ENCODE measurements around the gene TRAF3IP1. TPM values are rescaled to one million over a fixed set of nuclear protein-coding genes. Genes with fewer than 3 reads are reported as not detected.

Gene TRAF3IP1
- total and polyA plus RNA-seq, 2 of the 13 experiments (the other 11 are each of a cell fraction or from before 2014, with no cell fraction given): 4.1 to 12.9 TPM

DNA sequence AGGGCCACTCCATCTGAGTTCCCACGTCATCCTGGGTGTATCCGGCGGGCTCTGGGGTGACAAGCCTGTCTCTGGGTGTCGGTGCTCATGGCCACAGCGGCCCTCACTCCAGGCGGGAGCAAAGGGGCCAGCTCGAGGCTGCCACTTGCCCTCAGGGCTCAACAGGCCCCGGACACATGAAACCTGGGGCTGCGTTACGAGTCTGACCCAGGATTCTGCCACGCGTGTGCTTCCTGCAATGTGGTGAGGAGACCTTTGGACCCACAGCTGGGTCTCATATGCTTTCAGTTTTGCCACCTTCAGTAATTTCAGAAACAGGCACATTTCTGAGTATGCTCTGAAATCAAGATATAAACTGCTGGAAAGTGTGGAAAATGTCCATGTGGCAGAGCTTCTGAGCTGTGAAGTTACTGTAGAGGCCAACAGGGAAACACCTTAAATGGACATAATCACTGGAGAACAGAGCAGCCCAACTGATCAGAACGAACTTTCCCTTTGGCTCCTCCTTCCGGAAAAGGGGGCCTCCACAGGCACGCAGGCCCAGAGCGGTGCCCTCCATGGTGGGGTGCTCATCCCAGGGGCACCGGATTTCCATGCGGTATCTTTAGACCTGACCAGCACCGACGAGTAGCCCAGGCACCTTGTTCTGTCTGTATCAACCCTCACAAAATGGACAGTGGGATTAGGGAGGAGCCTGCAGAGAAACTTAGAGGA lies 46.0 kb upstream of the TRAF3IP1 start (continued):
- TF ChIP-seq ZKSCAN5 (CRISPR knock-in tag; IDR thresholded peaks at IDR 0.05): no peak
- TF ChIP-seq, protein P1, sequence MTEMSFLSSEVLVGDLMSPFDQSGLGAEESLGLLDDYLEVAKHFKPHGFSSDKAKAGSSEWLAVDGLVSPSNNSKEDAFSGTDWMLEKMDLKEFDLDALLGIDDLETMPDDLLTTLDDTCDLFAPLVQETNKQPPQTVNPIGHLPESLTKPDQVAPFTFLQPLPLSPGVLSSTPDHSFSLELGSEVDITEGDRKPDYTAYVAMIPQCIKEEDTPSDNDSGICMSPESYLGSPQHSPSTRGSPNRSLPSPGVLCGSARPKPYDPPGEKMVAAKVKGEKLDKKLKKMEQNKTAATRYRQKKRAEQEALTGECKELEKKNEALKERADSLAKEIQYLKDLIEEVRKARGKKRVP (CRISPR knock-in tag; IDR thresholded peaks at IDR 0.05): no peak
- TF ChIP-seq EED (CRISPR knock-in tag; IDR thresholded peaks at IDR 0.05): no peak
- no peak for TF ChIP-seq PTBP1 (IDR thresholded peaks at IDR 0.05; ENCODE audit: low read depth, low read length, poor library complexity, severe bottlenecking)
- TF ChIP-seq, protein P2, sequence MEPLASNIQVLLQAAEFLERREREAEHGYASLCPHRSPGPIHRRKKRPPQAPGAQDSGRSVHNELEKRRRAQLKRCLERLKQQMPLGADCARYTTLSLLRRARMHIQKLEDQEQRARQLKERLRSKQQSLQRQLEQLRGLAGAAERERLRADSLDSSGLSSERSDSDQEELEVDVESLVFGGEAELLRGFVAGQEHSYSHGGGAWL (CRISPR knock-in tag; IDR thresholded peaks at IDR 0.05): no peak
- TF ChIP-seq HNF4G (IDR thresholded peaks at IDR 0.05; ENCODE audit: borderline replicate concordance, low read depth, low read length): peak; percentile 44
- TF ChIP-seq HNF4G (CRISPR knock-in tag; IDR thresholded peaks at IDR 0.05; ENCODE audit: borderline replicate concordance, low read depth): no peak
- TF ChIP-seq, protein P3, sequence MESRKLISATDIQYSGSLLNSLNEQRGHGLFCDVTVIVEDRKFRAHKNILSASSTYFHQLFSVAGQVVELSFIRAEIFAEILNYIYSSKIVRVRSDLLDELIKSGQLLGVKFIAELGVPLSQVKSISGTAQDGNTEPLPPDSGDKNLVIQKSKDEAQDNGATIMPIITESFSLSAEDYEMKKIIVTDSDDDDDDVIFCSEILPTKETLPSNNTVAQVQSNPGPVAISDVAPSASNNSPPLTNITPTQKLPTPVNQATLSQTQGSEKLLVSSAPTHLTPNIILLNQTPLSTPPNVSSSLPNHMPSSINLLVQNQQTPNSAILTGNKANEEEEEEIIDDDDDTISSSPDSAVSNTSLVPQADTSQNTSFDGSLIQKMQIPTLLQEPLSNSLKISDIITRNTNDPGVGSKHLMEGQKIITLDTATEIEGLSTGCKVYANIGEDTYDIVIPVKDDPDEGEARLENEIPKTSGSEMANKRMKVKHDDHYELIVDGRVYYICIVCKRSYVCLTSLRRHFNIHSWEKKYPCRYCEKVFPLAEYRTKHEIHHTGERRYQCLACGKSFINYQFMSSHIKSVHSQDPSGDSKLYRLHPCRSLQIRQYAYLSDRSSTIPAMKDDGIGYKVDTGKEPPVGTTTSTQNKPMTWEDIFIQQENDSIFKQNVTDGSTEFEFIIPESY (CRISPR knock-in tag; IDR thresholded peaks at IDR 0.05): peak; percentile 69
- peak; percentile 79 for TF ChIP-seq HNF4A (CRISPR knock-in tag; IDR thresholded peaks at IDR 0.05)
- TF ChIP-seq TBL1XR1 (IDR thresholded peaks at IDR 0.05; ENCODE audit: borderline replicate concordance, low read length, partially characterized antibody): no peak
